Stimulated activated CD4-positive, alpha-beta T cell treated with anti-CD3 and anti-CD28 coated beads, TNF-alpha, amount 100 ng/mL, for 48 hours (primary cell): Measurements from ENCODE around the gene ABCA1.
"Not testable (repeated sequence)": the region's sequence is repeated elsewhere in the genome, so short reads cannot be mapped to it uniquely, and the experiment has no call there.

Experiments used
- DNase-seq, 3 donors: peaks; one replicate each; pipeline ENCODE4 v3.0.0-alpha.2; 2020; ENCODE audit warnings: low read depth in 3 of 3

The ABCA1 gene

GRCh38 chr9:104872656-104873488 is 55.1 kb downstream of the ABCA1 start:
- DNase-seq, result no peak

GRCh38 chr9:104871961-104872527 is 55.9 kb downstream of the ABCA1 start:
- no peak for DNase-seq

- DNase-seq, result no peak
Measured at GRCh38 chr9:104869811-104870210, 58.1 kb downstream of the ABCA1 start.

- no peak for DNase-seq
Measured at GRCh38 chr9:104868687-104869404, 59.1 kb downstream of the ABCA1 start.

GRCh38 chr9:104868303-104868686 is 59.7 kb downstream of the ABCA1 start:
- DNase-seq, result no peak

- DNase-seq, result no peak
Measured at GRCh38 chr9:104866191-104866590, 61.8 kb downstream of the ABCA1 start.

GRCh38 chr9:104864675-104865104 is 63.3 kb downstream of the ABCA1 start:
- no peak for DNase-seq

- peak; percentile 4 to 17 (median 15) for DNase-seq
Measured at GRCh38 chr9:104863180-104863883, 64.6 kb downstream of the ABCA1 start.

- no peak for DNase-seq
Measured at GRCh38 chr9:104861397-104861796, 66.6 kb downstream of the ABCA1 start.

GRCh38 chr9:104860263-104860662 is 67.7 kb downstream of the ABCA1 start:
- no peak for DNase-seq

GRCh38 chr9:104858846-104859245 is 69.1 kb downstream of the ABCA1 start:
- no peak for DNase-seq

GRCh38 chr9:104858271-104858670 is 69.7 kb downstream of the ABCA1 start:
- no peak for DNase-seq

- DNase-seq, result no peak
Measured at GRCh38 chr9:104856413-104856941, 71.5 kb downstream of the ABCA1 start.

GRCh38 chr9:104855807-104856206 is 72.1 kb downstream of the ABCA1 start:
- no peak for DNase-seq

GRCh38 chr9:104855258-104855657 is 72.7 kb downstream of the ABCA1 start:
- not testable (repeated sequence) for DNase-seq

- no peak for DNase-seq
Measured at GRCh38 chr9:104854613-104855012, 73.3 kb downstream of the ABCA1 start.

- DNase-seq, result no peak
Measured at GRCh38 chr9:104853683-104854082, 74.3 kb downstream of the ABCA1 start.

GRCh38 chr9:104853159-104853558 is 74.8 kb downstream of the ABCA1 start:
- DNase-seq, result no peak

GRCh38 chr9:104851546-104851920 is 76.4 kb downstream of the ABCA1 start:
- DNase-seq, result no peak

GRCh38 chr9:104850786-104851545 is 77.0 kb downstream of the ABCA1 start:
- DNase-seq, result no peak

GRCh38 chr9:104849023-104849422 is 78.9 kb downstream of the ABCA1 start:
- no peak for DNase-seq
